ENCODE measurements around the gene NGEF. TPM values are rescaled to one million over a fixed set of nuclear protein-coding genes. Genes with fewer than 3 reads are reported as not detected.
"Not testable (repeated sequence)": the region's sequence is repeated elsewhere in the genome, so short reads cannot be mapped to it uniquely, and the experiment has no call there.

Gene NGEF
- total RNA-seq, 8 experiments from 2014 or later: 5.3 to 47.0 (median 8.4) TPM

GRCh38 chr2:232860593-232861241 is 152.3 kb downstream of the NGEF start:
- Histone ChIP-seq H3K4me1 (replicated peaks in 1 of 2) (no peaks in the 10 kb centered on the region), H3K4me3 (no peak overlapping the region), H3K27ac (no peak overlapping the region)
- no peak for ATAC-seq (replicated peaks in 6 of 8)
- WGBS, 10 experiments: 84 to 100% (median 96%) methylated on average over 1 to 9 of the region's 9 CpGs
- in situ Hi-C loops (cut with MboI; ENCODE audit: low pct_unique_long_range_greater_than_20kb in 2 of 9, low sequenced_read_pairs in 9 of 9, unreplicated experiment in 9 of 9): loop anchor here in 6 of 9 experiments (25.0 kb wide), 2 partner anchors 177 to 402 kb away; partner anchors contain the start of genes ATG16L1 (in 5 of the 6) and NEU2 (in 1 of the 6)

- H3K27ac ChIP-seq: no peak overlapping the region
- in situ Hi-C loops (cut with MboI; ENCODE audit: low pct_unique_long_range_greater_than_20kb in 2 of 9, low sequenced_read_pairs in 9 of 9, unreplicated experiment in 9 of 9): loop anchor here in 7 of 9 experiments (10.0 to 25.0 kb wide), 3 partner anchors 178 to 403 kb away; partner anchors contain the start of genes ATG16L1 (in 7 of the 7) and NEU2 (in 1 of the 7)
- 40 to 100% (median 93%) methylated on average over 1 to 4 of the region's 4 CpGs; no CpG with 5 or more reads in 3 of the 10 experiments for WGBS, 10 experiments
- ATAC-seq (replicated peaks in 6 of 8): no peak
- no peaks in the 10 kb centered on the region for H3K4me1 ChIP-seq (replicated peaks in 1 of 2)
- H3K4me3 ChIP-seq: no peak overlapping the region
These were observed 153.6 kb downstream of the NGEF start for GRCh38 chr2:232859385-232859916.

- H3K27ac ChIP-seq: no peak overlapping the region
- 42 to 100% (median 78%) methylated on average over 1 to 4 of the region's 4 CpGs; no CpG with 5 or more reads in 3 of the 10 experiments for WGBS, 10 experiments
- no peak overlapping the region for H3K4me3 ChIP-seq
- H3K4me1 ChIP-seq (replicated peaks in 1 of 2): no peaks in the 10 kb centered on the region
- in situ Hi-C loops (cut with MboI; ENCODE audit: low pct_unique_long_range_greater_than_20kb in 2 of 9, low sequenced_read_pairs in 9 of 9, unreplicated experiment in 9 of 9): loop anchor here in 7 of 9 experiments (10.0 to 25.0 kb wide), 3 partner anchors 180 to 405 kb away; partner anchors contain the start of genes ATG16L1 (in 7 of the 7) and NEU2 (in 1 of the 7)
- ATAC-seq (replicated peaks in 6 of 8): no peak
These were observed 155.9 kb downstream of the NGEF start for GRCh38 chr2:232857158-232857563.

- peak in 2 of 8 experiments; percentile 52 for ATAC-seq (replicated peaks in 6 of 8)
- Histone ChIP-seq H3K4me1 (replicated peaks in 1 of 2) (no peaks in the 10 kb centered on the region), H3K4me3 (no peak overlapping the region), H3K27ac (no peak overlapping the region)
- in situ Hi-C loops (cut with MboI; ENCODE audit: low pct_unique_long_range_greater_than_20kb in 2 of 9, low sequenced_read_pairs in 9 of 9, unreplicated experiment in 9 of 9): loop anchor here in 7 of 9 experiments (10.0 to 25.0 kb wide), 3 partner anchors 183 to 408 kb away; partner anchors contain the start of genes ATG16L1 (in 7 of the 7) and NEU2 (in 1 of the 7)
- 0 to 100% (median 56%) methylated on average over 1 to 7 of the region's 7 CpGs; no CpG with 5 or more reads in 1 of the 10 experiments for WGBS, 10 experiments
These were observed 159.0 kb downstream of the NGEF start for GRCh38 chr2:232854082-232854481.

- ATAC-seq (replicated peaks in 6 of 8): no peak
- in situ Hi-C loops (cut with MboI; ENCODE audit: low pct_unique_long_range_greater_than_20kb in 2 of 9, low sequenced_read_pairs in 9 of 9, unreplicated experiment in 9 of 9): loop anchor here in 7 of 9 experiments (10.0 to 25.0 kb wide), 3 partner anchors 185 to 410 kb away; partner anchors contain the start of genes ATG16L1 (in 7 of the 7) and NEU2 (in 1 of the 7)
These were observed 160.4 kb downstream of the NGEF start for GRCh38 chr2:232852676-232853075.

GRCh38 chr2:232852081-232852480 is 161.0 kb downstream of the NGEF start:
- not testable (repeated sequence) for H3K4me1 ChIP-seq (replicated peaks in 1 of 2); ATAC-seq (replicated peaks in 6 of 8); H3K27ac ChIP-seq; H3K4me3 ChIP-seq
- in situ Hi-C loops (cut with MboI; ENCODE audit: low pct_unique_long_range_greater_than_20kb in 2 of 9, low sequenced_read_pairs in 9 of 9, unreplicated experiment in 9 of 9): loop anchor here in 7 of 9 experiments (10.0 to 25.0 kb wide), 3 partner anchors 185 to 410 kb away; partner anchors contain the start of genes ATG16L1 (in 7 of the 7) and NEU2 (in 1 of the 7)
- 64 to 100% (median 93%) methylated on average over 2 to 8 of the region's 11 CpGs; no CpG with 5 or more reads in 3 of the 10 experiments for WGBS, 10 experiments

More at GRCh38 chr2:232852676-232853075, 160.4 kb downstream of the NGEF start:
- 42 to 80% (median 58%) methylated on average over 1 to 2 of the region's 2 CpGs; no CpG with 5 or more reads in 1 of the 10 experiments for WGBS, 10 experiments
- Histone ChIP-seq H3K4me3 (no peak overlapping the region), H3K4me1 (replicated peaks in 1 of 2) (no peaks in the 10 kb centered on the region), H3K27ac (no peak overlapping the region)

GRCh38 chr2:232850039-232850438 is 163.0 kb downstream of the NGEF start:
- H3K4me3 ChIP-seq: no peak overlapping the region
- H3K27ac ChIP-seq: no peak overlapping the region
- WGBS, 10 experiments: 67 to 100% (median 100%) methylated on average over 1 to 3 of the region's 3 CpGs; no CpG with 5 or more reads in 3 of the 10 experiments
- in situ Hi-C loops (cut with MboI; ENCODE audit: low pct_unique_long_range_greater_than_20kb in 2 of 9, low sequenced_read_pairs in 9 of 9, unreplicated experiment in 9 of 9): loop anchor here in 7 of 9 experiments (10.0 to 25.0 kb wide), 3 partner anchors 187 to 412 kb away; partner anchors contain the start of genes ATG16L1 (in 7 of the 7) and NEU2 (in 1 of the 7)
- ATAC-seq (replicated peaks in 6 of 8): no peak
- H3K4me1 ChIP-seq (replicated peaks in 1 of 2): no peaks in the 10 kb centered on the region

GRCh38 chr2:232846055-232846454 is 167.0 kb downstream of the NGEF start:
- ATAC-seq (replicated peaks in 6 of 8): no peak
- H3K4me3 ChIP-seq: no peak overlapping the region
- no peak overlapping the region for H3K27ac ChIP-seq
- in situ Hi-C loops (cut with MboI; ENCODE audit: low pct_unique_long_range_greater_than_20kb in 2 of 9, low sequenced_read_pairs in 9 of 9, unreplicated experiment in 9 of 9): no loop called here
- no peaks in the 10 kb centered on the region for H3K4me1 ChIP-seq (replicated peaks in 1 of 2)

GRCh38 chr2:232843834-232844233 is 169.2 kb downstream of the NGEF start:
- no peak overlapping the region for H3K27ac ChIP-seq
- WGBS, 10 experiments: 31 to 98% (median 83%) methylated on average over 1 to 3 of the region's 3 CpGs; no CpG with 5 or more reads in 1 of the 10 experiments
- in situ Hi-C loops (cut with MboI; ENCODE audit: low pct_unique_long_range_greater_than_20kb in 2 of 9, low sequenced_read_pairs in 9 of 9, unreplicated experiment in 9 of 9): no loop called here

GRCh38 chr2:232842689-232843088 is 170.4 kb downstream of the NGEF start:
- Histone ChIP-seq H3K27ac (no peak overlapping the region), H3K4me1 (replicated peaks in 1 of 2) (no peaks in the 10 kb centered on the region), H3K4me3 (no peak overlapping the region)
- WGBS, 10 experiments: 0 to 100% (median 71%) methylated on average over 1 to 2 of the region's 2 CpGs; no CpG with 5 or more reads in 3 of the 10 experiments
- ATAC-seq (replicated peaks in 6 of 8): no peak
- in situ Hi-C loops (cut with MboI; ENCODE audit: low pct_unique_long_range_greater_than_20kb in 2 of 9, low sequenced_read_pairs in 9 of 9, unreplicated experiment in 9 of 9): no loop called here

More at GRCh38 chr2:232843834-232844233, 169.2 kb downstream of the NGEF start:
- no peak overlapping the region for H3K4me3 ChIP-seq
- H3K4me1 ChIP-seq (replicated peaks in 1 of 2): no peaks in the 10 kb centered on the region
- peak in 1 of 8 experiments; percentile 87 for ATAC-seq (replicated peaks in 6 of 8)

GRCh38 chr2:232839411-232840079 is 173.5 kb downstream of the NGEF start:
- WGBS, 10 experiments: 66 to 100% (median 79%) methylated on average over 1 to 9 of the region's 9 CpGs
- ATAC-seq (replicated peaks in 6 of 8): no peak
- no peaks in the 10 kb centered on the region for H3K4me1 ChIP-seq (replicated peaks in 1 of 2)
- in situ Hi-C loops (cut with MboI; ENCODE audit: low pct_unique_long_range_greater_than_20kb in 2 of 9, low sequenced_read_pairs in 9 of 9, unreplicated experiment in 9 of 9): no loop called here
- H3K27ac ChIP-seq: no peak overlapping the region
- no peak overlapping the region for H3K4me3 ChIP-seq

- no peak overlapping the region for H3K4me3 ChIP-seq
- in situ Hi-C loops (cut with MboI; ENCODE audit: low pct_unique_long_range_greater_than_20kb in 2 of 9, low sequenced_read_pairs in 9 of 9, unreplicated experiment in 9 of 9): no loop called here
- H3K27ac ChIP-seq: no peak overlapping the region
- no peaks in the 10 kb centered on the region for H3K4me1 ChIP-seq (replicated peaks in 1 of 2)
- peak in 4 of 8 experiments; percentile 56 to 86 (median 70) for ATAC-seq (replicated peaks in 6 of 8)
- WGBS, 10 experiments: 58 to 100% (median 82%) methylated on average over 1 to 2 of the region's 2 CpGs; no CpG with 5 or more reads in 4 of the 10 experiments
These were observed 174.6 kb downstream of the NGEF start for GRCh38 chr2:232838406-232838874.

Measured in motor neuron (in vitro differentiated cells).